ENCODE results near the gene SHANK3.
"Not testable (repeated sequence)": the region's sequence is repeated elsewhere in the genome, so short reads cannot be mapped to it uniquely, and the experiment has no call there.

Gene SHANK3

DNA sequence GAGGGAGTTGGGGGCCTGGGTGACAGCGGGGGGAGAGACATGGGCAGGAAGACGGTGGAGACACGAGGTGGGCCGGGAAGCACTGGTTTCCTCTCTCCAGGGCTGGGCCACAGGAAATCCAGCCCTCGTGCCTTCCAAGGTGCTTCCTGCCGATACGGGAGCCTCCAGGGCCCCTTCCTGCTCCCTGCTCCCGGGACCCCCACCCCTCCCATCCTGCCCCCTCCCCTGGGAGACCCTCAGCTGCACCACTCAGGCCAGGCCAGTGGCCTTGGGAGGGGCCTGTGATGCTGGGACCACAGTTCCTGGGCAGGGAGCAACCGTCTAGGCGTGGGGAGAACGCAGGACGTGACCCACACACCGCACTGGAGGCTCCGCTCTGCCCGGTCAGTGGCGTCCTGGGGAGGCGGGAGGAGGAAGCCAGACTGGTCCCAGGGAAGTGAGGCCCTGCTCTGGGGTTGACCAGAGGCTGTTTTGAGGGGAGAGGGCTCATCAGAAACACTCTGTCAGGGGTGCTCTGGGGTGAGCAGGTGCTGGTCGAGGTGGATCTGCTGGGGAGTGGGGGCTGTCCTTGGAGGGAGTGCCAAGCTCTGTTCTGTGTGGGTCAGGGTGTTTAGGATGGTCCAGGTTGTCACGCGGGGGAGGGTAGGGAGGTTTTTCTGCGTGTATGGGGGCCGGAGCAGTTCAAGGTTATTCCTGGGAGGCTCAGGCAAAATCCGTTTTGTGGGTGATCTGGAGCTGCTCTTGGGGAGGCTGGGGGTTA, at the start of gene SHANK3:
TSS of gene SHANK3 (plus strand) at position 353 of the 760 bp plus-strand sequence.
- DNase-seq (ENCODE audit: low spot score) = no peak

DNA sequence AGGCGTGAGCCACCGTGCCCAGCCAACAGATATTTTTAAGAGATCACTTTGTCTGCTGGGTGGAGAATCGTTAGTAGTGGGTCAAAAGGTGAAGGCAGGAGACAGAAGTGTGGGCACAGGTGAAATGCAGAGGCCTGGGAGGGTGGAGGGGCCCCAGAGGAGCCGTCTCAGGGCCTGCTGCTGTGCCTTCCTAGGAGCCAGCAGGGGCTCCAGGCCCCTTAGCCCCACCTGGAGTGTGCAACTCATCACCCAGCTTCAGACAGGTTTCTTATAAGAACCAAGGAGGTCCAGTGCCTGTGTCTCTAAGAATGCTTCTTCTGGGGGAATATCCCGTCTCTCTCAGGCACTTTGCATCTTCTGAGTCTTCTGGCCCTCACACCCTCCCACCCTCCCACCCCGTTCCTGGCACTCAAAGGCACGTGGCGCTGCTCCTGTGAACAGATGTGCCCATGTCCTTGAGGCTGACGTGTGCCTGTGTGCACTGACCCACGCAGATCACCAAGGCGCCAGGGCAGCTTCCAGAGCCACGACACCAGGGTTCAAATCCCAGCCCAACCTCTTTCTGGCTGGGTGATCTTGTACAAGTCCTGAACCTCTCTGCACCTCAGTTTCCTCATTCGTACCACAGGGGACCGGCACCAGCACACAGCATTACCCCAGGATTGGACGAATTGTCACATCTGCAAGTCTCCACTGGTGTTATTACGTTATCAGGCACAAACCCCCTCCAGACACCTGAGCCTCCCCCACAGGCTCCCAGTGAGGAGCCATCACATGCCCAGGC, 48.1 kb upstream of the SHANK3 start:
- no peak for DNase-seq (ENCODE audit: low spot score)

DNA sequence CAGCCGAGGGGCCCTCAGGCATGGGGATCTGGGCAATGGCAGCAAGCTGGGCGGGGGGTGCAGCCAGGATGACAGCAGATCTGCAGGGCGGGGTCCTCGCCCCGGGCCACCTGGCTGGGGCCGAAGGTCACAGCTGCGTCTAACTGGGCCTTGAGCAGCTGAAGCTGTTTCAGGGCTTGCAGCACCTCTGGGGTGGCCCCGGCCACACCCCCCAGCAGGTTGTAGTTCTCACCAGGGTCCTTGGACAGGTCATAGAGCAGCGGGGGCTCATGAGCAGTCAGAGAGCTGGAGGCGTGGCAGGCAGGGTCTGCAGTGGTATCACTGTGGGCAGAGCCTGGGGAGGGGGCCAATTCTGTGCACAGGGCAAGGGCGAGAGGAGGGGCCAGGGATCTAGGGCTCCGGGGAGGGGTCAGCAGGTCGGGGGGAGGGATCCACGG, 47.5 kb upstream of the SHANK3 start:
- DNase-seq (ENCODE audit: low spot score) = no peak

DNA sequence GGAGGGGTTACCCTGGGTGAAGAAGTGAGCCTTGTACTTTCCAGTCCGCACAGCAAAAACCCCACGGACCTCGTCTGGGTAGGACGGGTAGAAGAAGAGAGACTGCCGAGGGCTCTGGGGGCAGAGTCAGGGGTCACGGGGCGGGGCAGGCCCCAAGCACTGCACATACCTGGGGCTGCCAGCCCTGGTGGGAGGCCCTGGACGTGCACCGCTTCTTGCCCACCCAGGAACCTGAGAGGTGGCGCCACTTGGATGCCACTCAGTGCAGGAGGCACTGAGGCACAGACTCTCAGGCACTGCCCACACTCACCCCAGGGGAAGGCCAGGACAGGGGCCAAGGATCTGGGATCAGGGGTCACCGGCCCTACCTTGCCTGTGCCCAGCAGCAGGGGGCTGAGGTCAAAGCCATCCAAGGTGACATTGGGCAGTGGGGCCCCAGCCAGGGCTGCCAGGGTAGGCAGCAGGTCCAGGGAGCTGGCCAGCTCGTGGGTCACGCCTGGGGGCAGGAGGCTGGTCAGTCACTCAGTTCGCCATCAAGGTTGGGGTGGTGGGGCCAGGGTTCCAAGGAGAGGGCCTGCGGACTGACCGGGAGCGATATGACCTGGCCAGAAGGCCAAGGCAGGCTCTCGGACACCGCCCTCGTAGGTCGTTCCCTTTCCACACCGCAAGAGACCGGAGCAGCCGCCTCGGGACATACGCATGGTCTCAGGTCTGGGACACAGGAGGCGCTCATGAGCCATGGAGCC, 46.9 kb upstream of the SHANK3 start:
- no peak for DNase-seq (ENCODE audit: low spot score)

DNA sequence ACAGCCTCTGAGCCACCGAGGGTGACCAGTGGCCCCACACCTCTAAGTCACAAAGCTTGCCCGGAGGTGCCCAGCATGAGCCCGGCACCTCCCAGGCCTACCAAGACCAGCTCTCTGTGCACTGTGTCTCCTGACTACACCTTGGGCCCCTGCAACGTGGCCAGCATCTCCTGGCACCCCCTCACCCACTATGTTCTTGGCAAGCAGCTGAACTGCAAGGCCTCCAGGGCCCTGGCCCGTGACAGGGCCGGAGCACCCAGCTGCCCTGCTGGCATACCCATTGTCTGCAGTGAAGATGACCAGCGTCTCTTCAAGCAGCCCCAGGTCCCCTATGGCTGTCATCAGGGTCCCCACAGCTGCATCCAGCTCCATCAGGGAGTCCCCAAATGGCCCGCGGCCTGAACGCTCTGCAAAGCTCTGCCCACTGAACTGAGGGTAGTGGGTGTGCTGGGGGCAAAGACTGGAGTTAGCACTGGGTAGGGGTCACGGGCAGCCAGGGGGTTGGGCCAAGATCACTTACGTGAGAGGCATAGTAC, 46.2 kb upstream of the SHANK3 start:
- DNase-seq (ENCODE audit: low spot score) = no peak

DNA sequence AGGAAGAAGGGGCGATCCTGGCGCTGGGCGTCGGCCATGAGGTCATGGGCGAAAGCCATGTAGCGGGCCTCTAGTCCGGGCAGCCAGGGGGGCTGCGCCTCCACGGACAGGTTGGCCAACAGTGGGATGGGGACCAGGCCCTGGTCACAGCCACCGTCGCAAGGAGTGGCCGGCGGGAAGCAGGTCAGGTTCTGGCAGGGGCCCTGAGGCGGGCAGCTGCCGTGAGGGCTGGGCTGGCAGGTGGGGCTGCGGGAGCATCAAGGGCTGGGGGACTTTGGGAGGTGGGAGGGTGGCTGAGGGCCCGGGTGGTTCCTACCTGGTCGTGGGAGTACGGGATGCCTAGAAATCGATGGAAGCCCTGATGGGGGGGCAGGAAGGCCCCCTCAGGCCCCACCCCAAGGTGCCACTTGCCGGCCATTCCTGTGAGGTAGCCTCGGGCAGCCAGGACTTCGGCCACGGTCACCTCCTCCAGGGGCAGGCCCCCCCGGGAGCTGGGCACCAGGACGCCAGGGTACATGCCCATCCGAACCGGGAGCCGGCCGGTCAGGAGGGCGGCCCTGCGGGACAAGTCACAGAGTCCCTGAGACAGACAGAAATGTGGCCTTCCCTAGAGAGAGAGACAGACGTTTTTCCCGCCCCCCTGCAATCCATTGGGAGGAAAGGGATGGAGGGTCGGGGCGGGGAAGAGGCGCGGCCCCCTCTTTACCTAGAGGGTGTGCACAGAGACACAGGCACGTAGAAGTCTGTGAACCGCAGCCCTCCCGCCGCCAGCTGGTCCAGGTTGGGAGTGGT, 45.6 kb upstream of the SHANK3 start:
- DNase-seq (ENCODE audit: low spot score) = no peak

DNA sequence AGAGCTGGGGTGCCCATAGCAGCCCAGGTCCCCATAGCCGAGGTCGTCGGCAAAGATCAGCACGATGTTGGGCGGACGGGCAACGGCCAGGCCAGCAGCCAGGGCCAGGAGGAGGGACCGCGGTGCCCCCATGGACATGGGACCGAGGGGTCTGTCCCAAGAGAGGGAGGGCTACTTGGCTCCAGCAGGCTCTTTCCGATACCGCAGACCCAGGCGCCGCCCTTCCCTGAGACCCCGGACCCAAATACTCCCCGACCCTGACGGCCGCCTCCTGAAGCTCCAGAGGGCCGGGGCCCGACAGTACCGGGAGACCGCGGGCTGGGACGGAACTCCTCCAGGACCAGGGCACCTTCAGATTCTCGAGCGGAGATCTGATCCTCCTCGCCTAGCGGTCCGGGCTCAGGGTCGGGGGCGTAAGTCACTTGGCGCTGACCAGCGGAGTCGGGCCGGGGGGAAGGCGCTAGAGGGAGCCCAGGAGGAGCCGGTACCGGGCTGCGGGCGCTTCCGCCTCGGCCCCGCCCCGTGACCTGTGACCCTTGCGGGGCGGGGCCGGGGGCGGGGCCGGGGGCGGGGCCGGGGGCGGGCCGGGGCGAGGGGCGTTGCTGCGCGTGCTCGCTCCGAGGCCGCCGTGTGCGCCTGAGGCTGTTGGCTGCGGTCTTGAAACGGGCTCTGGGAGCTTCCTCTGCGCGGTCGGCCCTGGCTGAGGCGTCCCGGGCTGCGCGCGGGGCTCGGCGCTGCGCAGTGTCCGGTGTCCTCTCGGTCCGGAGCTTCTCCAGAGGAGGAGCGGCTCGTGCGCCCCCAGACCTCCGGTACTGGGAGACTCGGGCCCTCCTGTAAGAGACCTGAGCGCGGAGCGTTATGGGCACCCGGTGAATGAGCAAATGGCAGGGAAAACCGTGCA, 44.7 kb upstream of the SHANK3 start, which contains the start of gene ARSA:
TSS of gene ARSA (minus strand) at position 511 of the 901 bp plus-strand sequence. CDS start at position 138, 373 bp downstream.
- peak; percentile 83 for DNase-seq (ENCODE audit: low spot score)

DNA sequence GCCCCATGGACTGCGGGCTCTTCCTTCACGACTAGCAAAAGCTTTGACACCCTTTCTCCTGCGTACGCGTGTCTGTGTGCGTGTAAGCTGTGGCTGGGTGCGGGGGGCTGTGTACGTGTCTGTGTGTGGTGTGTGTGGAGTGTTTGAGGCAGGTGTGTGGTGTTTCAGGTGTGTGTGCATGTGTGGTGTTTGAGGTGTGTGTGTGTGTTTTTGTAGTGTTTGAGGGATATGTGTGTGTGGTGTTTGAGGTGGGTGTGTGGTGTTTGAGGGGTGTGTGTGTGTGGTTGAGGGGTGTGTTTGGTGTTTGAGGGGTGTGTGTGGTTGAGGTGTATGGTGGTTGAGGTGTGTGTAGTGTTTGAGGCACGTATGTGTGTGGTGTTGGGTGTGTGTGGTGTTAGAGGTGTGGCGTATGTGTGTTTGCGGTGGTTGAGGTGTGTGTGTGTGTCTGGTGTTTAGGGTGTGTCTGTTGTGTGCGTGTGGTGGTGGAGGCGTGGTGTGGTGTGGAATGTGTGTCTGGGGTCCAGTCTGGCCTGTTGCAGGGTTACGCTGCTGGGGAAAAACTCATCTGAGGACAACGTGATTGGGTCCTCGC, 44.0 kb upstream of the SHANK3 start:
- DNase-seq (ENCODE audit: low spot score) = no peak

DNA sequence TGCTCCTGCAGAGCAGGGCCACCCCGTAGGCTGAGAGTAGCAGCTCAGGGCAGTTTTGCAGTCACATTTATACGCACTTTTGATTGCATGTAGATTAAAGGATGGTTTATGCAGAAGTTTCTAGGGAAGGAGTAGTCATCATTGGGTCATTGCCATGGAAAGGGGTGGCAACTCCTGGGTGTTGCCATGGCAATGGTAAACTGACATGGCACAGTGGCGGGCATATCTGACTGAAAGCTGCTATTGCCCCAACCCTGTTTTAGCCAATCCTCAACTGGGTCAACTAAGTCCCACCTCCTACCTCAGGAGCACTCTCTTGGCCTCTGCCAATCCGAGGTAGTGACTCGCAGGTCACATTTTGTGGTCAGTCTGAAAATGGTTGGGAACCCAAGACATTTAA, 42.2 kb upstream of the SHANK3 start:
- no peak for DNase-seq (ENCODE audit: low spot score)

DNA sequence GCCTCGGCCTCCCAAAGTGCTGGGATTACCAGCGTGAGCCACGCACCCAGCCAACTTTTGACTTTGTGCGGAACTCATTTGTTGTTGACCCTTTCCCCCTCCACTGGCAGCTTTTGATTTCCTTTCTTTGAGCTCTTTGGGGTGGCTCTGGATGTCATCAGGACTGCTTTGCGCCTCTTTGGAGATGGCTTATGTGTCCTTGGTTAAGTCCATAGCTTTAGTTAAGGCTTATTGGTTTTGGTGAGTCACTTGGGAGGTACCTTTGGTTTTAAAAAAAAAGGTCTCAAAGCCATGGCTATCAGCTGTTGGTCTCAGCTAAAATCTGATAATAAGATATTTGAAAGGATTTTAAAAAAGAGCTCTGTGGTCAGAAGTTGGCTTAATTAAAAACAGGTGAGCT, 39.5 kb upstream of the SHANK3 start:
- no peak for DNase-seq (ENCODE audit: low spot score)

DNA sequence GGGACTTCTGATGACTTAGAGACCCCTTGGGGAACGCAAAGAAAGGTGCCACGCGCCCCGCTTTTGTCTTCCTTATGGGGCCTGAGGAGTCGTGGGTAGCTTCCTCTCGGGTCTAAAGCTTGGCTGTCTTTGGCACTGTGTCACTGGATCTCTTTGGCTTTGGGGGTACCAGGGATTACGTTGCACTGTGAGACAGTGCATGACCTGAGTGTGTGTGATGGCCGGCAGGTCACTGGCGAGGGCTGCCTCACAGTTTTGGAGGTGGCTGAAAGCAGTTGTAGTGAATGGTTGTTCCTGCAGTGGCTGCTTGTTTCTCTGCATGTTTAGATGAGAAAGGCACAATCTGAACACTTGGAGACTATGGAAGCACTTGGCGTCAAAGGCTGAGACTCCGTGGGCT, 38.9 kb upstream of the SHANK3 start:
- no peak for DNase-seq (ENCODE audit: low spot score)

DNA sequence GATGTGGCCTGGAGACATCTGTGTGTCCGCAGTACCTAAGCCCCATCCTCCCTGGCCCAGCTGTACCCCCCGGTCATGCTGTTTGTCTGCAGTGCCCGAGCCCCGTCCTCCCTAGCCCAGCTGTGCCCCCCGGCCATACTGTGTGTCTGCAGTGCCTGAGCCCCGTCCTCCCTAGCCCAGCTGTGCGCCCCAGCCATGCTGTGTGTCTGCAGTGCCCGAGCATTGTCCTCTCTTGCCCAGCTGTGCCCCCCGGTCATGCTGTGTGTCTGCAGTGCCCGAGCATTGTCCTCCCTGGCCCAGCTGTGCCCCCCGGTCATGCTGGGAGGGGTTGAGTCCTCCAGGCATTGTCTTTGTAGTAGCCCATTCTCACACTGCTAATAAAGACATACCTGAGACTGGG, 37.0 kb upstream of the SHANK3 start:
- DNase-seq (ENCODE audit: low spot score) = no peak

DNA sequence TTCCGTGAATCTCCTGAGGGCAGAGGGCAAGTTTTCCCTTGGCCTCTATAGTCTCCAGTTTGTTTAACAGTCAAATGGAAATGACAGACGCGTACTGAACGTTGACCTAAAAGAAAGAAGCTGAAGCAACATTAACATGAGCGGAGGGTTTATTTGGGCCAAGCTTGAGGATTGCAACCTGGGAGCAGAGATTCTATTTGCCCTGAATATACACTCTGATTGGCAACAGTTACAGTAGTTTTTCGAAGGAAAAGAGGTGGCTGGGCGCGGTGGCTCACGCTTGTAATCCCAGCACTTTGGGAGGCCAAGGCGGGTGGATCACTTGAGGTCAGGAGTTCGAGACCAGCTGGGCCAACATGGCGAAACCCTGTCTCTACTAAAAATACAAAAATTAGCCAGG, 32.3 kb upstream of the SHANK3 start:
- DNase-seq (ENCODE audit: low spot score) = not testable (repeated sequence)

DNA sequence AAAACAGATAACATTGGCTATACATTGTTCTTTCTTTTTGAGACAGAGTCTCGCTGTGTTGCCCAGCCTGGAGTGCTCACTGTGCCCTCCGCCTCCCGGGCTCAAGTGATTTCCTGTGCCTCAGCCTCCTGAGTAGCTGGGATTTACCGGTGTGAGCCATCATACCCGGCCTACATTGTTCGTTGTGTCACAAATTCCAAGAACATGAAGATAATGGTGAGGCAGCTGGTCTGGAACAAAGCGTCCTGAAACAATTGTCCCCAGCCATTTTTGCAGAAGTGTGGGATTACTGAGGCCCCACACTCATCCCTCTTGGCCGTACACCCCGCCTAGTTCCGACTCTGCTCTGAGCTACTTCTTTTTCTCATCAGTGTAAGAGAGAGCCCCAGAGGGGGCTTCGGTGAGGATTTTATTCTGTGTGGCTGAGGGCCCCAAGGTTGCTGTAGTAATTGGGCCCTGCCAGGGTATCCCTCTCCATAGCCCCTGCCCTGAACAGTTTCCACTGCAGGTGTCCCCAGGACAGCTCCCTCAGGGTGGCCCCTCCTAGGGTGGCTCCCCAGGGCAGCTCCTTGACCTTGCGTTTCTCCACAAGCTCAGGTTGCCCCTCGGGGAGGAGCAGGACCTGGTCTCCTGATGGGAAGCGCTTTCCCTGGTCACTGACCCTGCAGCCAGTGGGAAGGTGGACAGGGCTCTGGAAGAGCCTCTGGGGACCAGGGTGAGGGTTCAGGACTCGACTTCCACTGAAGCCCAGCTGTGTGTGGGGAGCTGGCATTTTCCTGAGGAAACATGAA, 31.6 kb upstream of the SHANK3 start:
- no peak for DNase-seq (ENCODE audit: low spot score)

DNA sequence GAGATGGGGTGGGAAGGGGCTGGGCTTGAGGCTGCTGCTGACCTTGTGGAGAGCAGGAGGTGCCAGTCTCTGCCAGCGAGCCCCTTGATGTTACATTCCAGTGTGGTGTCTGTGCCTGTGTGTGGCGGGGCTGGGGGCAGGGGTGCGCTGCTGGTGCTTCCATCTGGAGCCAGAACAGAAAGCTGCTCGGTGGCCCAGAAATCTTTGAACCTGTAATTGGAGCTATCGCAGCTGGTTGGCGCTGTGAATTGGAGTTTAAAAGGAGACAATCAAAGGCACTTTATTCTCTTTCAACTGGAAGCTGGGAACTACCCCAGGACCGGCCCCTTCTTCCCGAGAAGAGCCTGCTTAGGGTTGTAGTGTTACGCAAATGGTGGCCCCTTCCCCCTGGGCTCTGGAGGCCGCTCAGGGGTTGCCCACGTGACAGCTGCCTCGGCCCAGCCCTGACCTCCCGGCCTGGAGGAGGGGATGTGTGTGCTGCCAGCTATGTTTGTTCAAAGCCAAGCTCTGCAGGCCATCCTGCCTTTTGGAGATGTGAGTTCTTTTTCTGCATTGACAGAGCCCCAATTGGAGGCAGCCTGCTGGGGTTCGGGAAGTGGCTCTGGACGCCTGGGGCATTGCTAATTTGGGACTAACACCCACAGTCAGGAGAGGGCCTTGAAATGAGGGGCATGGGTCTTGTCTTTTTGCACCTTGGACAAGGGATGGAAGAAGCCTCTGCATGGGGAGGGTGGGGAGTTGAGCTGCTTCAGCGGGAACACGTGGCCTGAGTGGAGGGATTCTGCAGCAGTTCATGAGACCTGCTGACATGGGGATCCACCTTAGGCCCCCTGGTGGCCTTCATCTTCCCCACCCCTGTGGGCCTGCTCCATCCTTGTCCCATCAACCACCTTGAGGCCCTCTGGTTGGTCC, 30.7 kb upstream of the SHANK3 start:
- DNase-seq (ENCODE audit: low spot score) = no peak

DNA sequence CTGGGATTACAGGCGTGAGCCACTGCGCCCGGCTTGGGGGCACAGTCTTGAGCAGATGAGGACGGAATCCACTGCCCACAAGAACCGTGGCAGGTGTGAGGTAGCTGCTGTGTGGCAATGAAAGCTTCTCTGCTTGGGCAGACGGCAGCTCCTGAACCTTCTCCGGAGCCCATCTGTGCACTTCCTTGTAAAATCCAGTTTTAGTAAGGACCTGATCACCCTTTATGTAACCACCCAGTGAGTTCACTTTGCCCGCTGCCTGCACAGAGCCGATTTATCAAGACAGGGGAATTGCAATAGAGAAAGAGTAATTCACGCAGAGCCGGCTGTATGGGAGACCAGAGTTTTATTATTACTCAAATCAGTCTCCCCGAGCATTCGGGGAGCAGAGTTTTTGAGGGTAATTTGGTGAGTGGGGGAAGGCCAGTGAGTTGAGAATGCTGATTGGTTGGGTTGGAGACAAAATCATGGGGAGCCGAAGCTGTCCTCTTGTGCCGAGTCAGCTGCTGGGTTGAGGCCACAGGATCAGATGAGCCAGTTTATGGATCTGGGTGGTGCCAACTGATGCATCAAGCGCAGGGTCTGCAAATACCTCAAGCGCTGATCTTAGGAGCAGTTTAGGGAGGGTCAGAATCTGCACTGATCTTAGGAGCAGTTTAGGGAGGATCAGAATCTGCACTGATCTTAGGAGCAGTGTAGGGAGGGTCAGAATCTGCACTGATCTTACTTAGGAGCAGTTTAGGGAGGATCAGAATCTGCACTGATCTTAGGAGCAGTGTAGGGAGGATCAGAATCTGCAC, 29.4 kb upstream of the SHANK3 start:
- not testable (repeated sequence) for DNase-seq (ENCODE audit: low spot score)

DNA sequence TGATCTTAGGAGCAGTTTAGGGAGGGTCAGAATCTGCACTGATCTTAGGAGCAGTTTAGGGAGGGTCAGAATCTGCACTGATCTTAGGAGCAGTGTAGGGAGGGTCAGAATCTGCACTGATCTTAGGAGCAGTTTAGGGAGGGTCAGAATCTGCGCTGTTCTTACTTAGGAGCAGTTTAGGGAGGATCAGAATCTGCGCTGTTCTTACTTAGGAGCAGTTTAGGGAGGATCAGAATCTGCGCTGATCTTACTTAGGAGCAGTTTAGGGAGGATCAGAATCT, 28.9 kb upstream of the SHANK3 start:
- DNase-seq (ENCODE audit: low spot score) = not testable (repeated sequence)

DNA sequence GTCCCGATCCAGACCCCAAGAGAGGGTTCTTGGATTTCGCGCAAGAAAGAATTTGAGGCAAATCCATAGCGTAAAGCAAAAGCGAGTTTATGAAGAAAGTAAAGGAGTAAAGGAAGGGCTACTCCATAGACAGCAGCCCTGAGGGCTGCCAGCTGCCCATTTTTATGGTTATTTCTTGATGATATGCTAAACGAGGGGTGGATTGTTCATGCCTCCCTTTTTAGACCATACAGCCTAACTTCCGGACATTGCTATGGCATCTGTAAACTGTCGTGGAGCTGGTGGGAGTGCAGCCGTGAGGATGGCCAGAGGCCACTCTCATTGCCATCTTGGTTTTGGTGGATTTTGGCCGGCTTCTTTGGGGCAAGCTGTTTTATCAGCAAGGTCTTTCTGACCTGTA, 19.4 kb upstream of the SHANK3 start:
- no peak for DNase-seq (ENCODE audit: low spot score)
